Frontal cortex (tissue), 4 donors: Measurements from ENCODE around the gene MALRD1. TPM values are rescaled to one million over a fixed set of nuclear protein-coding genes. Genes with fewer than 3 reads are reported as not detected.

ENCODE experiments used
- DNase-seq, 2 donors: peaks; one replicate each; pipeline ENCODE4 v3.0.0; 2012; ENCODE audit warnings: low spot score in 2 of 2
- FAIRE-seq: peaks from 2 replicates; lab custom pipeline; 2012; peaks lifted over from hg19 to GRCh38; lab: Jason Lieb, UNC
- total RNA-seq: library from RNA; depleted of rRNA; stranded (reverse); fragments of >200 nt; gene quantifications from one replicate; pipeline ENCODE4 v1.2.3, GENCODE V29; 2014
- donor health status: control.
- donor health status: control.
- donor health status: control.

The MALRD1 gene
- total RNA-seq, 1 donor from 2014 or later: 1.2 TPM

DNA sequence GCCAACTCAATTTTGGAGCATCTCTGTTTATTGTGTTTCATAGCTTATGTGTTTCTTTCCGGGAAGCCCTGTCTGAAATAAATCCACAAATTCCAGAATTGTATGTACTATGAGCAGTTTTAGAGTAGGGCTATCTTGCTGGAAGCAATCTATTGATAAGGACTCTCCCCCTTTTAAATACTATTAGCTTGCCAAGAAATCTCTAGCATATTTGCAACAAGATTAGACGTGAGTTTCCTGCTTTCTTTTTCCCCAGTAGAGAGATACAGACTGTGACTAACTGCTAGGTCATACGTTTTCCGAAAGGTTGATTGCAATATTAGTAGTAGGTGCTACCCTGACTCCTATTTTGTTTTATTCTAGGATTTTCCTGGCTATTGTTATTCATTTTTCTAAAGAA, 277.0 kb downstream of the MALRD1 start:
- FAIRE-seq: no peak
- DNase-seq: no peak

DNA sequence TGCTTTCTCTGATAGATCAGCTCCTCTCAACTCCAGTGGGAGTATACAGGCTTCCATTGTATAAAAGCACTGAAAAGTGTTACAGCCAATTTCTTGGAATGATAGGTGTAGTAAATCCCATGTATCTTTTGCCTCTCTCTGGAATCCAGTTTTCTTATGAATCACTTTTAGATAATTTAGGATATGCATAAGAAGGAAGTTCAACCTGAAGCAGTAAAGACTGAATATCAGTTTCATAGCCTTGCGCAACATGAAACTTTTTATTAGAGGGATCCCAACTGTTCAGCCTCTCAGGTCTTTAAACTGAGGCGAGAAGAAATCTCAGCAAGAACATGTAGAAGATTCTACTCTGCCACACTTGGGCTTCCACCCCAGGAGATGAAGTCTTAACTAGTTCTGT, 280.0 kb downstream of the MALRD1 start:
- FAIRE-seq: no peak

DNA sequence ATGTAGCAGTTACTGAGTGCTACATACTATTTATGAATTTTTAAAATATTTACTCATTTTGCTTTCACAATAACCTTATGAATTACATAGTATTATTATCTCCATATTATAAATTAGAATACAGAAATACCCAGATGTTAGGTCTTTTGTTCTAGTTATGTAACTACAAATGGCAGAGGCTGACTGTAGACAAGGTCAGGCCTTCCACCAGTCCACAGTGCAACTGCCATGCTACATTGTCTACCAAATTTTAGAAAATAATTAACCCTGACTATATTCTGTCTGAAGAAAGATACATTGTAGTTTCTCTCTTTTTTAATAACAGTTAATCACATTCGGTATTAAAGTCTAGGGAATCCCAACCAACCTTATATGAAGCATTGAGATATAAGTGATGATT, 280.9 kb downstream of the MALRD1 start:
- DNase-seq (no peak), FAIRE-seq (no peak)

More for the DNA sequence above, 280.0 kb downstream of the MALRD1 start:
- no peak for DNase-seq

DNA sequence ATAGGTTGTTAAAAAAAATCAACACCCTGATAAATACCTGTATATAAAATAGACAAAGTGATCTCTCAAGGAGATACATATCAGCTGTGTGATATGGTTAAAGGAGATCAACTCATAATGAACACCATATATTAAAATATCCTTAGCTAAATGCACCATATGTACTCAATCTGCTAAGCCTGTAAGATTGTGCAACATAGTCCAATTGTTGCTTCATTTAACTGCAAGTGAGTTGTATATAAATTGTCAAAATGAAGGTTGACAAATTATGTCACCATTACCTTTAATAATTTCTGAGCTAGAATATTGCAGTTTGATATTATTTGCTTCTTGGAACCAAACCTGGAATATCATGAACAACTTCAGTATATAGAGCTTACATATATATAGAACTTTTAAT, 283.7 kb downstream of the MALRD1 start:
- DNase-seq: no peak

DNA sequence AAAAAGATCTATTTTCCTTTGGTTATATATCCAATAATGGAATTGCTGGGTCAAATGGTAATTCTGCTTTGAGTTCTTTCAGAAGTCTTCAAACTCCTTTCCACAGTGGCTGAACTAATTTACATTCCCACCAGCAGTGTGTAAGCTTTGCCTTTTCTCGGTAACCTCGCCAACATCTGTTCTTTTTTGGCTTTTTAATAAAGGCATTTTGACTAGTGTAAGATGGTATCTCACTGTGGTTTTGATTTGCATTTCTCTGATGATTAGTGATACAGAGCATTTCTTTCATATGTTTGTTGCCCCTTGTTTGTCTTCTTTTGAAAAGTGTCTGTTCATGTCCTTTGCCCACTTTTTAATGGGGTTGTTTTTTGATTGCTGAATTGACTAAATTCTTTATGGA, 285.0 kb downstream of the MALRD1 start:
- FAIRE-seq: no peak

More for the DNA sequence above, 283.7 kb downstream of the MALRD1 start:
- FAIRE-seq: no peak

DNA sequence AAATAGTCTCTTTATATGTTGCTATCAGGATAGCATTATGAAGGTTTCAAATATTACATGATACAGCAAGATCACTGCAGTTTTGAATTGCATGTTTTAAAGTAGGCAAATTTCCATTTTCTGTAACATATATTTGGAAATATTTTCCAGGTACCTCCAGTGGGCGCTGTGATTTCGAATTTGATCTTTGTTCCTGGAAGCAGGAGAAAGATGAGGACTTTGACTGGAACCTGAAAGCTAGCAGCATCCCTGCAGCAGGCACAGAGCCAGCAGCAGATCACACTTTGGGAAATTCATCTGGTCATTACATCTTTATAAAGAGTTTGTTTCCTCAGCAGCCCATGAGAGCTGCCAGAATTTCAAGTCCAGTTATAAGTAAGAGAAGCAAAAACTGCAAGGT, 299.0 kb downstream of the MALRD1 start:
- FAIRE-seq (no peak), DNase-seq (no peak)

More for the DNA sequence above, 285.0 kb downstream of the MALRD1 start:
- DNase-seq: no peak

DNA sequence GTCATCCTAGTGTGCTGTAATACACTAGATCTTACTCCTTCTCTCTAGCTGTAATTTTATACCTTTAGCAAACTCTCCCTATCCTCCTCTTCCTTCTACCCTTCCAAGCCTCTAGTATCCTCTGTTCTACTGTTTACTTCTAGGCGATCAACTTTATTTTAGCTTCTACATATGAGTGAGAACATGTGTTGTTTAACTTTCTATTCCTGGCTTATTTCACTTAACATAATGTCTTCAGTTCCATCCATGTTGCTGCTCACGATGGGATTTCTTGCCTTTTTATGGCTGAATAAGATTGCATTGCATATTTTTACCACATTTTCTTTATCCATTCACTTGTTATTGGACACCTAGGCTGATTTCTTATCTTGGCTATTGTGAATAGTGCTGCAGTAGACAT, 318.6 kb downstream of the MALRD1 start:
- FAIRE-seq (no peak), DNase-seq (no peak)

DNA sequence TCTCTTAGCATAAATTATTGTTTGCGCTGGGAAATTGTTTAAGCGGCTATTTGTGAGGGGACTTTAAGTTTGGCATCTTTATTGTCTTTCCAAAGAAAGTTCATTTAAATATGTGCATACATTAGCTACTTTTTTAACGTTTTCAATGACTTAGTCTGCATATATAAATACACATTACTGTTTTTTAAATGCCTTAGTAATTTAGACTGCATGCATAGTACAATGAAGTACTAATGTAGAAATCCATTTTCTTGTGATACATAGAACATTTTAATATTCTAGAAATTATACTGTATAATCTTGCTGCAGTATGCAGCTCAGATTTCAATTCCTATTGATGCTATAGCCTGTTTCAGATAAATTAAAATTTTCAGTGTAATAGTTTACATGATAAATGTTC, 325.4 kb downstream of the MALRD1 start:
- no peak for DNase-seq
- no peak for FAIRE-seq

DNA sequence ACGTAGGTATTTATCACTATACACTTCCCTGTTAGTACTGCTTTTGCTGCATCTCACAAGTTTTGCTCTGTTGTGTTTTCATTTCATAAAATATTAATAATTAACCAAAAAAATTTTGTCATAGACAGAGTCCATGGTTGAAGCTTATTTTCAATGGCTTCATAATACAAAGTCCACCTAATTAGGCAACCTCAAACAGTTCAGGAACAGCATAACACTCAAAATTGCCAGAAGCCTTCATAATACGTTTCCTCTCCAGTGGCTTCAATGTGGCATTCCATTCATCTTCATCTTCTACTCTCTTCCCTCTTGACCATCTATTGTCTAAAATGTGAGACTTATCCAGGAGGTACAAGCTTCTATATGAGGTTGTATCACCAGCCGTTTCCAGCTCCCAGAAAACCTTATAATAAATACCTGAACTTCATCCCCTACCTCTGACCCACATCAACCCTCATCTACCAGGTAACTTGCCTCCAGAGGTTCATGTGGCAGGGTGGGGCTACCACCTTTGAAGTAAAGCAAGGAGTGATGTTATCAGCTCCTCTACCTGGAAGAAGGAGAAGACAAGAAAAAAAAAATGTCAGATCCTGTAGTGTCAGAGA, 337.3 kb downstream of the MALRD1 start:
- FAIRE-seq: no peak
- no peak for DNase-seq

DNA sequence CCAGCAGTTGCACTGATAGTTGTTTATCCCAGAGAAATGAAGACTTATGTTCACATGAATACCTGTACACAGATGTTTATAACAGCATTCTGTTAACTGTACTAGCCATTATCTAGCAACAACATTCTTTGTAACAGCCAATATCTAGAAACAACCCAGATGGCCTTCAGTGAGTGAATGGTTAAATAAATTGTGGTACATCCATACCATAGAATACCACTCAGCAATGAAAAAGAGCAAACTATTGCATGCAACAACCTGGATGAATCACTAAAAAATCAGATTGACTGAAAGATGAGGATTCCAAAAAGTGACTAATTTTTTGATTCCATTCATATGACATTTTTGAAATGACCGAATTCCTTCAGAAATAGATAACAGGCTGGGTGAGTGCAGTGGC, 360.3 kb downstream of the MALRD1 start:
- FAIRE-seq (no peak), DNase-seq (no peak)

DNA sequence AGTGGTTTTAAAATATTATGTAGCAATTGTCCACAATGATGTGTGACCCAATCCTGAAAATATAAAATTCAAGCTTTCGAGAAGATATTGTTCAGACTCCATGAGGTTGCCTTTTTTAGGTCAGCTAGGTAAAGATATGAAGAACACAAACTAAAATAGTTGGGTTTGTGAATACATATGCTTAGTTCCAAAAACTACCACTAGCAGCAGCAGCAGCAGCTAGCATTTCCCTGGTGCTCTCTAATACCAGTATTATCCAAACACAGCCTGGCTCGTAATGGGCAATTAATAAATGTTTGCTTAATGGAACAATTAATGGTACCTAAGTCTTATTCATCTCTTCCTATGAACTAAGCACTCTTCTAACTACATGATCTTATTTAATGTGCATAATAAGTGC, 362.5 kb downstream of the MALRD1 start:
- no peak for FAIRE-seq
- no peak for DNase-seq

DNA sequence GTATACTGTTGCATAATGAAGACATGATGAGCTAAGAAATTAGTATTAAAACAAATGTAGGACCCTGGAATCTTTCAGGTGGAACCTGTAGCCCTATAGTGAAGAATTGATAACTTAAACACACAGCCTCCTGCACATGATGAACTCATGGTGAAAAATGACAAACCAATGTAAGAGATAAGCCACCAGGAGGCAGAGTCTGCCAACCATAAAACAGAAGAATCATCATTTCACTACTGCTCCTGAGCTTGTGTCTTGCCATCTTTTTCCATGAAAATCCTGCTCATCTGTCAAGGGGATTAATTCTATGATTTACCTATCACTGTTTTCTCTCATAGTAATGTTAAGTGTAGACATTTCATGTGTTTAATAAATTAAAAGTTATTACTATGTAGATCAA, 363.9 kb downstream of the MALRD1 start:
- DNase-seq (peak in 1 of 2 donors; percentile 1), FAIRE-seq (no peak)

DNA sequence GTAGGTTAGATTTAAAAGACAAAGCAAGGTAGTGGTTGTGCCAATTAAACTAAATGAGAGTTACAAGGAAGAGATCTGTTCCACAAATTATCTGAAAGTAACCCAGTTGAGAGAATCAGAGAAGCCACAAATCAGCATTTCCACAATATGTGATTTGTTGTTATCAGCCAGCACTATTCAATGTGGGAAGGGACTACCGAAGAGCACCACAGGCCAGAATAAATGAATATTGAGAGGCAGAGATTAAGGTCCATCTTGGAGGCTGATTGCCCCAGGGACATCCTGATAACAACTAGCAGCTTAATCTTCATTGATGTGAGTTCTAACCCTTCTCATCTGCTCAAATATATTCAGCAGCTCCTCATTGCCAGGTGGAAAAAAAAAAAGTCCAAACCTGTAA, 367.6 kb downstream of the MALRD1 start:
- FAIRE-seq (no peak), DNase-seq (no peak)

DNA sequence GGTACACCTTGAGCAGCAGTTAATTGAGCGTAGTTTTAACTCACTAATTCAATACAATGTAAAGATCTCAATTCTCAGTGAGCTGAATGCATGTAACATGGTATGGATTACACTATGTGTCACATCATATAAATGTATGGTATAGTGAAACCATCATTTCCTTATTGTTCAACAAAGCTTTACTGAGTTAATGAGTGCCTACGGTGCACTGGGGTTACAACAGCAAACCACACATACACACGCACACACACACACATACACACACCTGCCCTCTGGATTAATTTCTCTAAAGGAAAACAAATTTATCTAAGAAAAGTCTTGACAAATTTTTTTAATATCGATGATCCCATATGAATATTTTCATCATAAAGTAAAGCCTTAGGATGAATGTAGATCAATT, 369.1 kb downstream of the MALRD1 start:
- FAIRE-seq (no peak), DNase-seq (no peak)

DNA sequence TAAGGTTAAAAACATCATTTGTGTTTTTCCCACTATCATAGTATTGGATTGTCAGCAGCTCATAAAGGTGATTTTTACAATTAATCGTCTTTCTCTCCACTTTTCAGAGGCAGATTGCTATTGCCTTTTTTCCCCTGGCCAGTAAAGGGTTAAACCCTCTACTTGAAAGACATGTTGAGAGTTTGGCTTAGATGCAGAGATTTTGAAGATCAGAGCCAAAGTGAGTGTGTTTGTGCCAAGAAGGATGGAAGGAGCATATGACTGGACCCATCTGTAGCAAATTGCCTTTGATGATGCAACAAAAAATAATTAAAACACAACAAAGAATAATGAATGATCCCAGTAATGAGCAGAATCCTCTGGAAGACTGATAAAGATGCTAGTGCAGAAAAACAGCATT, 373.1 kb downstream of the MALRD1 start:
- DNase-seq (no peak), FAIRE-seq (no peak)

DNA sequence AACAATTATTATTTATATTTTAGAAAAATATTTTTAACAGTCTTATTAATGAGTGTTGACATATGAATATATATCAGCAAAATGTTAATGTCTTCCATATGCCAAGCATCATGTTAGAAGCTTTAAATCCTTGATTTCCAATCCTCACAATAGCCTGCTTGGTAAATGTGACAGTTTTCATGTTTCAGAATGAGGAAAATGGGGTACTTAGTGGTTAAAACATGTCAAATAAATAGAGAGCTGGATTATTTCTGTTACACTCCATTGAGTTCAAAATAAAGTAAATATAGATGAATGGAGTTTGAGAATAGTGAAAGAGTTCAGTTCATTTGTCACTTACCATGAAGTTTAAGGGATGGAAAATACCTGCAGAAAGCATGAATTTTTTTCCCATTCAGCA, 377.4 kb downstream of the MALRD1 start:
- no peak for FAIRE-seq
- no peak for DNase-seq

DNA sequence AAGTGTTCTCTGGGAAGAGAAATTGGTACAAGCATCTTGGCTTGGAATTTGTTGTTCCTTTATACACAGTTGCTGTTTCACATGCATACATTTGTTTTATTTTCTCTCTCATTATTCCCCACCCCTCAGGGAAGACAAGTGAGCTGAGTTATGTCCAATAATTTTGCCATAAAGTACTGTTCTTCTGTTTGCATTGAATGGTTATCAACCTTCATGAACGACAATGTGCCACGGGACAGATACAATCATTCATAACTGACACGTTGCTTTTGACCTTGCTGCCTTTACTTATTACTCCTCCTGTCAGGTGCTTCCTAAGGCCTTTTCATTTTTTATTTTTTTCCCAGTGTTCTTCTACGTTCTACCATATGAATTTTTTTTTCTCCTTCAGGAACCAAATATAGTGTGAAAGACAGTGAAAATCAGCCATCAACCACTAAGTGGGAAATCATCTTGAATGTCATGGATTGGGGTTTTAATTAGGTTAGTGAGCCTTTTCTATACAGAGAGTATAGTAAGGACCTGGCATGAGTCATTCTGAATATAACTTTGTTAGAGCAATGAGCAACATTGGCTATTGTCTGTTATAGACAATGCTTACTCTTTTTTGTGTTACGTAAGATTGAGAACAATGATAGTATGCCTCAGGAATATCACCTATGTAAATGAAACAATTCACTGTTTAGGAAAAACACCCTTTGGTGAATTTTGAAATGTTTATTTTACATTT, 383.2 kb downstream of the MALRD1 start:
- no peak for FAIRE-seq
- no peak for DNase-seq

DNA sequence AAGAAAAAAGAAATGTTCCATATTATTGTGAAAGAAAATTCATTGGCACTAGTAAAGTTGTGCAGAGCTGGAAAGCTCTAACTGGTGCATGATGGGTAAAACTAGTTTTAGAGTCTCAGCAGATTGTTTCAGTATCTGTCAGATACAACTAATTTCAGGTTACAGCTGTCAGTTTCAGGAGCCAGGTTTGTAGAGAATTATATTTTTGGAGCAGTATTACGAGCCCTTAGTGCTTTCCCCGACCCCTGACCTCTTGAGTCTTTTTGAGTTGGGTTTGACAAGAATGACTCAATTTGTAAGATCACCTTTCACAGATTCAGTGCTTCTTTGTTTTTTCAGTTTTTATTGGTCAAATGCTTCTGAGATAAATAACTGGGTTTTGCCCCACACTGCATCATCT, 401.3 kb downstream of the MALRD1 start:
- DNase-seq: no peak
- no peak for FAIRE-seq

DNA sequence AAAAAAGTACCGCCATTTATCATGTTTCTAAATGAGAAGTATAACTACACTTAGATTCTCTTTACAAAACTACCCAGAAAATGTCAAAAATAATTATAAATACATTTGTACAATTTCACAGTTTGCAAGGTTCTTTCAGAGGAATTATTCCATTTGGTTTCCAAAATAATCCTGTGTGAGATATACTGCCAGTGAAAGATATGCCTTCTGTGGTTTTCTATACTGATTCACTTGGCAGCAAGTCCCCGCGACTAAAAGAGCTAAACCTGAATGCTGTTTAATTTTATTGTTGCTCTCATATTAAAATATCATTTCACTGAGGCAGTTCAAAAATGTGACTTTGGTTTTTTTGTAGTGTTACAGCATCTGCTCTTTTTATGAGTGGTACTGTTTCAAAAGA, 402.8 kb downstream of the MALRD1 start:
- DNase-seq: no peak
- no peak for FAIRE-seq

DNA sequence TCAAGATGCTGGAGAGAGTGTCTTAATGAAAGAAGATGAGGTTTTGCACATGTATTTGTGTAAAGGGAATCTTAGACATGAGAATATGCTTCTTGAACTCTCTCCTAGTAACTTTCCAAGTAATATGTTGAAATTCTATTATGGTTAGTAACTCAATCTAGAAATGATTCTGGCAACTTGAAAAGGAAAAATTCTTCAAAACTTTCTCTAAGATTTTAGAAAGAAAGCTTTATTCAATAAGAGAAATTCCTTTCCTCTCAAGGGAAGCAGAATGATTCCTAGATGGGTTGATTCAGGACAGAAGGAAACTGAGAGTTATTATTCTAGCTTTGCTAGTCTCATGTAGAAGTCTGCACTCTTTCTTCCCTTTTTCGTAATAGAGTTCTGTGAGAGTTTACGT, 403.3 kb downstream of the MALRD1 start:
- FAIRE-seq (no peak), DNase-seq (no peak)

DNA sequence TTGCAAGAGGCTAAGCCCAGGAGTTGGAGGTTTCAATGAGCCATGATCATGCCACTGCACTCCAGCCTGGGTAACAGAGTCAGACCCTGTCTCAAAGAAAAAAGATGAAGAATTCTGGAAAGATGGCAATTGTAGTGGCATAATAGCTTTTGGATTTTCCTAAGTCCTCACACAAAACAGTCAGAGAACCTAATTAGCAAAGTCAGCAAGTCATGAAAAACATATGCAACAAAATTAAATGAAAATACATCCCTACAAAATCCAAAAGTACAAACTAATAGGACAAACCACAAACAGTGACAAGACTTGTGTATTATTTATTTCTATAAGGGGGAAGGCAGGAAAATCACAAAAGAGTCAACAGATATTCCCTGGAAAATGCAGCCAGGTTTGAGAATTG, 405.4 kb downstream of the MALRD1 start:
- no peak for DNase-seq
- FAIRE-seq: no peak

DNA sequence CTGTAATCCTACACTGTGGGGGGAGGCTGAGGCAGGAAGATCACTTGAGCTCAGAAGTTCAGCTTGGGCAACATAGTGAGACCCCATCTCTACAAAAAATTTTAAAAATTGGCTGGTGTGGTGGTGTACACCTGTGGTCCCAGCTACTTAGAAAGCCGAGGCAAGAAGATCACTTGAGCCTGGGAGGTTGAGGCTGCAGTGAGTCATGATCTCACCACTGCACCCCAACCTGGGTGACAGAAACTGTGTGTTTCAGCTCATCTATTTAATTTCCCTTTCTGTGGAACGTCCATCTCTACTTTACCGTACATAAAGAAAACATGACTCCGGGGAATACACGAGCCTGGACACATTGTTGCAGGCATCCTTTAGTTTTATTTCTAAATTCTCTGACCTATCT, 413.0 kb downstream of the MALRD1 start:
- DNase-seq (no peak), FAIRE-seq (no peak)
